Panc1 (cell line): Measurements from ENCODE around the gene SYT12. TPM values are rescaled to one million over a fixed set of nuclear protein-coding genes. Genes with fewer than 3 reads are reported as not detected.
A peak's percentile ranks its signal among the peaks of the same experiment; 100 is the strongest.

ENCODE experiments used
- ATAC-seq: fragments of 200-7000 bp; cut with Tn5 transposase; 2 replicates; pipeline ENCODE4 v1.9.1; 2020; ENCODE audit warnings: mild to moderate bottlenecking, moderate library complexity
- BruUV-seq: library from RNA; stranded (reverse); fragments of 400-500 nt; replicated peaks from 2 replicates; lab custom pipeline; 2021; lab: Mats Ljungman, UMichigan
- CTCF ChIA-PET: fragments of 300-600 bp; sonication (Branson Sonifier 250); formaldehyde crosslinking; loops from one replicate; lab custom pipeline; 2022; ENCODE audit warnings: antibody characterized with exemption; lab: Charles Lee
- POLR2A ChIA-PET: fragments of 300-600 bp; sonication (Branson Sonifier 250); formaldehyde crosslinking; loops from one replicate; lab custom pipeline; 2022; ENCODE audit warnings: antibody characterized with exemption; lab: Charles Lee
- DNase-seq: peaks from one replicate; pipeline ENCODE4 v3.0.0-alpha.2; 2010; ENCODE audit warnings: low read depth, low spot score
- H3K27ac ChIP-seq: 2 replicates; pipeline ENCODE4 v1.5.1; 2011; ENCODE audit warnings: mild to moderate bottlenecking, low read length, inconsistent platforms
- H3K27me3 ChIP-seq: fragments of 200-500 bp; sonication (Bioruptor generic); 2 replicates; pipeline ENCODE4 v1.6.0; 2014; ENCODE audit warnings: low read length, inconsistent platforms; ENCODE audit not compliant: control insufficient read depth, insufficient read depth
- H3K36me3 ChIP-seq: fragments of 200-500 bp; sonication (Bioruptor generic); 2 replicates; pipeline ENCODE4 v1.5.1; 2014; ENCODE audit warnings: inconsistent platforms, mild to moderate bottlenecking, low read length, moderate library complexity; ENCODE audit not compliant: control insufficient read depth, insufficient read depth
- H3K4me1 ChIP-seq: 2 replicates; pipeline ENCODE4 v1.5.1; 2011; ENCODE audit warnings: inconsistent platforms, mild to moderate bottlenecking, low read length, moderate library complexity; ENCODE audit not compliant: control insufficient read depth, insufficient read depth
- H3K4me3 ChIP-seq, 2 experiments: 2 replicates each; pipeline ENCODE4 v1.5.1; 2011 to 2012; ENCODE audit warnings: low read depth in 2 of 2, low read length in 2 of 2, mild to moderate bottlenecking in 2 of 2, inconsistent platforms in 1 of 2, moderate library complexity in 1 of 2
- H3K9me3 ChIP-seq: fragments of 200-500 bp; sonication (Bioruptor generic); 2 replicates; pipeline ENCODE4 v1.5.1; 2014; ENCODE audit warnings: low read depth, mild to moderate bottlenecking, inconsistent platforms, low read length, moderate library complexity; ENCODE audit not compliant: control insufficient read depth, insufficient read depth
- POLR2AphosphoS5 ChIP-seq: IDR thresholded peaks from 2 replicates; pipeline ENCODE4 v1.6.1; 2012; ENCODE audit warnings: mild to moderate bottlenecking, low read depth, low read length, moderate library complexity
- SIN3A ChIP-seq: IDR thresholded peaks from 2 replicates; pipeline ENCODE4 v1.6.1; 2012; ENCODE audit warnings: low read depth, mild to moderate bottlenecking, low read length, moderate library complexity, borderline replicate concordance; ENCODE audit not compliant: insufficient read depth
- TCF7L2 ChIP-seq: IDR thresholded peaks from 2 replicates; pipeline ENCODE4 v1.6.1; 2011; ENCODE audit warnings: mild to moderate bottlenecking, low read depth, low read length, inconsistent platforms
- in situ Hi-C: cut with HindIII; loops from 2 replicates; pipeline ENCODE4 v1.10.0; 2016; ENCODE audit warnings: low sequenced_read_pairs, low pct_unique_long_range_greater_than_20kb
- intact Hi-C: fragments of 100-400 bp; cut with micrococcal nuclease; formaldehyde crosslinking; loops from one replicate; pipeline ENCODE4 v1.10.0; 2022; ENCODE audit not compliant: unreplicated experiment
- total RNA-seq: library from RNA; stranded (reverse); gene quantifications from one replicate; pipeline ENCODE4 v1.2.1, GENCODE V29; 2021; ENCODE audit not compliant: unreplicated experiment
- TF ChIP-seq, protein P1 (sequence below): fragments of 450-650 bp; IDR thresholded peaks from 2 replicates; pipeline ENCODE4 v1.5.1; 2017; ENCODE audit warnings: mild to moderate bottlenecking
- TF ChIP-seq, protein P2 (sequence below), 2 experiments: IDR thresholded peaks; 2 replicates each; pipeline ENCODE4 v1.6.1; 2011 to 2012; ENCODE audit warnings: low read depth in 2 of 2, control low read depth in 1 of 2, low read length in 1 of 2, mild to moderate bottlenecking in 1 of 2, moderate library complexity in 1 of 2; ENCODE audit not compliant: insufficient read depth in 1 of 2

SYT12 gene
- total RNA-seq, 1 experiment from 2014 or later: 0.62 TPM

GRCh38 chr11:67033661-67034166 lies 10.8 kb downstream of the SYT12 start:
- H3K4me1 ChIP-seq: peaks cover 8% of the 10 kb centered on the region; the same call in 1 of the 2 replicates
- H3K4me3 ChIP-seq: no peak overlapping the region
- ChIA-PET POLR2A (no interaction called here), CTCF (interaction anchor here (0.6 kb wide), 1 partner anchor 11 kb away, joined by 6 read pairs; no protein-coding TSS in a partner anchor)
- TF ChIP-seq, protein P1, sequence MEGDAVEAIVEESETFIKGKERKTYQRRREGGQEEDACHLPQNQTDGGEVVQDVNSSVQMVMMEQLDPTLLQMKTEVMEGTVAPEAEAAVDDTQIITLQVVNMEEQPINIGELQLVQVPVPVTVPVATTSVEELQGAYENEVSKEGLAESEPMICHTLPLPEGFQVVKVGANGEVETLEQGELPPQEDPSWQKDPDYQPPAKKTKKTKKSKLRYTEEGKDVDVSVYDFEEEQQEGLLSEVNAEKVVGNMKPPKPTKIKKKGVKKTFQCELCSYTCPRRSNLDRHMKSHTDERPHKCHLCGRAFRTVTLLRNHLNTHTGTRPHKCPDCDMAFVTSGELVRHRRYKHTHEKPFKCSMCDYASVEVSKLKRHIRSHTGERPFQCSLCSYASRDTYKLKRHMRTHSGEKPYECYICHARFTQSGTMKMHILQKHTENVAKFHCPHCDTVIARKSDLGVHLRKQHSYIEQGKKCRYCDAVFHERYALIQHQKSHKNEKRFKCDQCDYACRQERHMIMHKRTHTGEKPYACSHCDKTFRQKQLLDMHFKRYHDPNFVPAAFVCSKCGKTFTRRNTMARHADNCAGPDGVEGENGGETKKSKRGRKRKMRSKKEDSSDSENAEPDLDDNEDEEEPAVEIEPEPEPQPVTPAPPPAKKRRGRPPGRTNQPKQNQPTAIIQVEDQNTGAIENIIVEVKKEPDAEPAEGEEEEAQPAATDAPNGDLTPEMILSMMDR: no peak
- TF ChIP-seq TCF7L2 (no peak), SIN3A (no peak), POLR2AphosphoS5 (no peak)
- TF ChIP-seq, protein P2, sequence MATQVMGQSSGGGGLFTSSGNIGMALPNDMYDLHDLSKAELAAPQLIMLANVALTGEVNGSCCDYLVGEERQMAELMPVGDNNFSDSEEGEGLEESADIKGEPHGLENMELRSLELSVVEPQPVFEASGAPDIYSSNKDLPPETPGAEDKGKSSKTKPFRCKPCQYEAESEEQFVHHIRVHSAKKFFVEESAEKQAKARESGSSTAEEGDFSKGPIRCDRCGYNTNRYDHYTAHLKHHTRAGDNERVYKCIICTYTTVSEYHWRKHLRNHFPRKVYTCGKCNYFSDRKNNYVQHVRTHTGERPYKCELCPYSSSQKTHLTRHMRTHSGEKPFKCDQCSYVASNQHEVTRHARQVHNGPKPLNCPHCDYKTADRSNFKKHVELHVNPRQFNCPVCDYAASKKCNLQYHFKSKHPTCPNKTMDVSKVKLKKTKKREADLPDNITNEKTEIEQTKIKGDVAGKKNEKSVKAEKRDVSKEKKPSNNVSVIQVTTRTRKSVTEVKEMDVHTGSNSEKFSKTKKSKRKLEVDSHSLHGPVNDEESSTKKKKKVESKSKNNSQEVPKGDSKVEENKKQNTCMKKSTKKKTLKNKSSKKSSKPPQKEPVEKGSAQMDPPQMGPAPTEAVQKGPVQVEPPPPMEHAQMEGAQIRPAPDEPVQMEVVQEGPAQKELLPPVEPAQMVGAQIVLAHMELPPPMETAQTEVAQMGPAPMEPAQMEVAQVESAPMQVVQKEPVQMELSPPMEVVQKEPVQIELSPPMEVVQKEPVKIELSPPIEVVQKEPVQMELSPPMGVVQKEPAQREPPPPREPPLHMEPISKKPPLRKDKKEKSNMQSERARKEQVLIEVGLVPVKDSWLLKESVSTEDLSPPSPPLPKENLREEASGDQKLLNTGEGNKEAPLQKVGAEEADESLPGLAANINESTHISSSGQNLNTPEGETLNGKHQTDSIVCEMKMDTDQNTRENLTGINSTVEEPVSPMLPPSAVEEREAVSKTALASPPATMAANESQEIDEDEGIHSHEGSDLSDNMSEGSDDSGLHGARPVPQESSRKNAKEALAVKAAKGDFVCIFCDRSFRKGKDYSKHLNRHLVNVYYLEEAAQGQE (IDR thresholded peaks at IDR 0.05; ENCODE audit: insufficient read depth in 1 of 2, low read depth in 2 of 2, low read length in 1 of 2): no peak
- in situ Hi-C loops: no loop called here
- no peaks in the 10 kb centered on the region for H3K9me3 ChIP-seq
- no TSS peak for BruUV-seq
- H3K27me3 ChIP-seq: no peaks in the 10 kb centered on the region
- DNase-seq: no peak
- H3K36me3 ChIP-seq: no peaks in the 10 kb centered on the region
- no peak overlapping the region for H3K27ac ChIP-seq
- peak; percentile 55 for ATAC-seq
- intact Hi-C loops: no loop called here

GRCh38 chr11:67034350-67034749 lies 11.4 kb downstream of the SYT12 start:
- ChIA-PET POLR2A (no interaction called here), CTCF (no interaction called here)
- TF ChIP-seq, protein P2 (IDR thresholded peaks at IDR 0.05; ENCODE audit: insufficient read depth in 1 of 2, low read depth in 2 of 2, low read length in 1 of 2): no peak
- no peak for TF ChIP-seq TCF7L2
- no peak for TF ChIP-seq POLR2AphosphoS5
- TF ChIP-seq SIN3A: no peak
- TF ChIP-seq, protein P1: no peak
- BruUV-seq: no TSS peak
- H3K36me3 ChIP-seq: no peaks in the 10 kb centered on the region
- DNase-seq (no peak), ATAC-seq (no peak)
- no peaks in the 10 kb centered on the region for H3K27me3 ChIP-seq
- in situ Hi-C loops (no loop called here), intact Hi-C loops (no loop called here)
- H3K27ac ChIP-seq: no peak overlapping the region
- H3K4me1 ChIP-seq: peaks cover 8% of the 10 kb centered on the region; the same call in 1 of the 2 replicates
- H3K4me3 ChIP-seq: no peak overlapping the region
- H3K9me3 ChIP-seq: no peaks in the 10 kb centered on the region
